ENCODE results near the gene SERGEF.

Gene SERGEF

GRCh38 chr11:17781221-17781620 lies 231.6 kb downstream of the SERGEF start:
- no peak for TF ChIP-seq CTCF (IDR thresholded peaks at IDR 0.05; ENCODE audit: low read depth, low read length)
- no peak for DNase-seq
- Histone ChIP-seq H3K9me3 (ENCODE audit: severe bottlenecking) (no peaks in the 10 kb centered on the region), H3K4me3 (ENCODE audit: low read depth, low read length) (no peak overlapping the region), H3K27ac (no peak overlapping the region), H3K27me3 (ENCODE audit: insufficient read depth, low read depth, severe bottlenecking) (no peaks in the 10 kb centered on the region), H3K36me3 (peaks cover 3% of the 10 kb centered on the region; the same call in 1 of the 2 replicates)

GRCh38 chr11:17780668-17781067 lies 232.2 kb downstream of the SERGEF start:
- H3K9me3 ChIP-seq (ENCODE audit: severe bottlenecking) = no peaks in the 10 kb centered on the region
- DNase-seq = no peak
- no peaks in the 10 kb centered on the region; the same call in 1 of the 2 replicates for H3K36me3 ChIP-seq
- no peak for TF ChIP-seq CTCF (IDR thresholded peaks at IDR 0.05; ENCODE audit: low read depth, low read length)
- H3K27ac ChIP-seq = no peak overlapping the region
- no peak overlapping the region for H3K4me3 ChIP-seq (ENCODE audit: low read depth, low read length)
- H3K27me3 ChIP-seq (ENCODE audit: insufficient read depth, low read depth, severe bottlenecking) = no peaks in the 10 kb centered on the region

- H3K27ac ChIP-seq = no peak overlapping the region
- no peak for TF ChIP-seq CTCF (IDR thresholded peaks at IDR 0.05; ENCODE audit: low read depth, low read length)
- H3K9me3 ChIP-seq (ENCODE audit: severe bottlenecking) = no peaks in the 10 kb centered on the region
- no peaks in the 10 kb centered on the region for H3K27me3 ChIP-seq (ENCODE audit: insufficient read depth, low read depth, severe bottlenecking)
- H3K36me3 ChIP-seq = no peaks in the 10 kb centered on the region; the same call in 1 of the 2 replicates
- no peak overlapping the region for H3K4me3 ChIP-seq (ENCODE audit: low read depth, low read length)
- no peak for DNase-seq
Observed at GRCh38 chr11:17779861-17780594, 232.8 kb downstream of the SERGEF start.

- no peak for TF ChIP-seq CTCF (IDR thresholded peaks at IDR 0.05; ENCODE audit: low read depth, low read length)
- no peak for DNase-seq
- Histone ChIP-seq H3K4me3 (ENCODE audit: low read depth, low read length) (no peak overlapping the region), H3K36me3 (peaks cover under 1% of the 10 kb centered on the region), H3K27ac (no peak overlapping the region), H3K9me3 (ENCODE audit: severe bottlenecking) (no peaks in the 10 kb centered on the region), H3K27me3 (ENCODE audit: insufficient read depth, low read depth, severe bottlenecking) (no peaks in the 10 kb centered on the region)
Observed at GRCh38 chr11:17778956-17779860, 233.6 kb downstream of the SERGEF start.

GRCh38 chr11:17778352-17778751 lies 234.5 kb downstream of the SERGEF start:
- Histone ChIP-seq H3K4me3 (ENCODE audit: low read depth, low read length) (no peak overlapping the region), H3K9me3 (ENCODE audit: severe bottlenecking) (no peaks in the 10 kb centered on the region), H3K27ac (no peak overlapping the region), H3K36me3 (peaks cover 8% of the 10 kb centered on the region), H3K27me3 (ENCODE audit: insufficient read depth, low read depth, severe bottlenecking) (no peaks in the 10 kb centered on the region)
- no peak for DNase-seq
- no peak for TF ChIP-seq CTCF (IDR thresholded peaks at IDR 0.05; ENCODE audit: low read depth, low read length)

Data from WERI-Rb-1 (cell line).